Panc1 (cell line): ENCODE measurements around the gene PAPPA. TPM values are rescaled to one million over a fixed set of nuclear protein-coding genes. Genes with fewer than 3 reads are reported as not detected.

Source experiments
- ATAC-seq: fragments of 200-7000 bp; cut with Tn5 transposase; 2 replicates; pipeline ENCODE4 v1.9.1; 2020; ENCODE audit warnings: mild to moderate bottlenecking, moderate library complexity
- BruUV-seq: library from RNA; stranded (reverse); fragments of 400-500 nt; replicated peaks from 2 replicates; lab custom pipeline; 2021; lab: Mats Ljungman, UMichigan
- CTCF ChIA-PET: fragments of 300-600 bp; sonication (Branson Sonifier 250); formaldehyde crosslinking; loops from one replicate; lab custom pipeline; 2022; ENCODE audit warnings: antibody characterized with exemption; lab: Charles Lee
- POLR2A ChIA-PET: fragments of 300-600 bp; sonication (Branson Sonifier 250); formaldehyde crosslinking; loops from one replicate; lab custom pipeline; 2022; ENCODE audit warnings: antibody characterized with exemption; lab: Charles Lee
- DNase-seq: peaks from one replicate; pipeline ENCODE4 v3.0.0-alpha.2; 2010; ENCODE audit warnings: low read depth, low spot score
- H3K27ac ChIP-seq: 2 replicates; pipeline ENCODE4 v1.5.1; 2011; ENCODE audit warnings: mild to moderate bottlenecking, low read length, inconsistent platforms
- H3K27me3 ChIP-seq: fragments of 200-500 bp; sonication (Bioruptor generic); 2 replicates; pipeline ENCODE4 v1.6.0; 2014; ENCODE audit warnings: low read length, inconsistent platforms; ENCODE audit not compliant: control insufficient read depth, insufficient read depth
- H3K36me3 ChIP-seq: fragments of 200-500 bp; sonication (Bioruptor generic); 2 replicates; pipeline ENCODE4 v1.5.1; 2014; ENCODE audit warnings: inconsistent platforms, mild to moderate bottlenecking, low read length, moderate library complexity; ENCODE audit not compliant: control insufficient read depth, insufficient read depth
- H3K4me1 ChIP-seq: 2 replicates; pipeline ENCODE4 v1.5.1; 2011; ENCODE audit warnings: inconsistent platforms, mild to moderate bottlenecking, low read length, moderate library complexity; ENCODE audit not compliant: control insufficient read depth, insufficient read depth
- H3K4me3 ChIP-seq, 2 experiments: 2 replicates each; pipeline ENCODE4 v1.5.1; 2011 to 2012; ENCODE audit warnings: low read depth in 2 of 2, low read length in 2 of 2, mild to moderate bottlenecking in 2 of 2, inconsistent platforms in 1 of 2, moderate library complexity in 1 of 2
- H3K9me3 ChIP-seq: fragments of 200-500 bp; sonication (Bioruptor generic); 2 replicates; pipeline ENCODE4 v1.5.1; 2014; ENCODE audit warnings: low read depth, mild to moderate bottlenecking, inconsistent platforms, low read length, moderate library complexity; ENCODE audit not compliant: control insufficient read depth, insufficient read depth
- CTCF ChIP-seq: fragments of 450-650 bp; IDR thresholded peaks from 2 replicates; pipeline ENCODE4 v1.5.1; 2017; ENCODE audit warnings: mild to moderate bottlenecking
- POLR2AphosphoS5 ChIP-seq: IDR thresholded peaks from 2 replicates; pipeline ENCODE4 v1.6.1; 2012; ENCODE audit warnings: mild to moderate bottlenecking, low read depth, low read length, moderate library complexity
- REST ChIP-seq, 2 experiments: IDR thresholded peaks; 2 replicates each; pipeline ENCODE4 v1.6.1; 2011 to 2012; ENCODE audit warnings: low read depth in 2 of 2, control low read depth in 1 of 2, low read length in 1 of 2, mild to moderate bottlenecking in 1 of 2, moderate library complexity in 1 of 2; ENCODE audit not compliant: insufficient read depth in 1 of 2
- SIN3A ChIP-seq: IDR thresholded peaks from 2 replicates; pipeline ENCODE4 v1.6.1; 2012; ENCODE audit warnings: low read depth, mild to moderate bottlenecking, low read length, moderate library complexity, borderline replicate concordance; ENCODE audit not compliant: insufficient read depth
- TCF7L2 ChIP-seq: IDR thresholded peaks from 2 replicates; pipeline ENCODE4 v1.6.1; 2011; ENCODE audit warnings: mild to moderate bottlenecking, low read depth, low read length, inconsistent platforms
- in situ Hi-C: cut with HindIII; loops from 2 replicates; pipeline ENCODE4 v1.10.0; 2016; ENCODE audit warnings: low sequenced_read_pairs, low pct_unique_long_range_greater_than_20kb
- intact Hi-C: fragments of 100-400 bp; cut with micrococcal nuclease; formaldehyde crosslinking; loops from one replicate; pipeline ENCODE4 v1.10.0; 2022; ENCODE audit not compliant: unreplicated experiment
- total RNA-seq: library from RNA; stranded (reverse); gene quantifications from one replicate; pipeline ENCODE4 v1.2.1, GENCODE V29; 2021; ENCODE audit not compliant: unreplicated experiment

Gene PAPPA
- total RNA-seq, 1 experiment from 2014 or later, result 1.2 TPM

GRCh38 chr9:116419181-116419580 lies 265.6 kb downstream of the PAPPA start:
- in situ Hi-C loops, result no loop called here
- ATAC-seq (no peak), DNase-seq (no peak)
- no peaks in the 10 kb centered on the region for H3K9me3 ChIP-seq
- H3K4me1 ChIP-seq, result no peaks in the 10 kb centered on the region
- POLR2A ChIA-PET, result no interaction called here
- intact Hi-C loops, result no loop called here
- H3K27me3 ChIP-seq, result no peaks in the 10 kb centered on the region
- H3K4me3 ChIP-seq, result no peak overlapping the region
- CTCF ChIA-PET, result no interaction called here
- TF ChIP-seq TCF7L2 (no peak), SIN3A (no peak), POLR2AphosphoS5 (no peak), CTCF (no peak), REST (IDR thresholded peaks at IDR 0.05; ENCODE audit: insufficient read depth in 1 of 2, low read depth in 2 of 2, low read length in 1 of 2) (no peak)
- BruUV-seq, result no TSS peak
- no peaks in the 10 kb centered on the region for H3K36me3 ChIP-seq
- no peak overlapping the region for H3K27ac ChIP-seq

- CTCF ChIA-PET, result no interaction called here
- no peaks in the 10 kb centered on the region for H3K9me3 ChIP-seq
Observed at GRCh38 chr9:116420993-116421538, 267.5 kb downstream of the PAPPA start.

More at GRCh38 chr9:116420993-116421538, 267.5 kb downstream of the PAPPA start:
- BruUV-seq, result no TSS peak
- Histone ChIP-seq H3K27ac (no peak overlapping the region), H3K4me3 (no peak overlapping the region), H3K36me3 (no peaks in the 10 kb centered on the region), H3K27me3 (no peaks in the 10 kb centered on the region), H3K4me1 (no peaks in the 10 kb centered on the region)
- in situ Hi-C loops, result no loop called here
- DNase-seq, result no peak
- no peak for ATAC-seq
- POLR2A ChIA-PET, result no interaction called here
- no peak for TF ChIP-seq POLR2AphosphoS5
- TF ChIP-seq SIN3A, result no peak
- no peak for TF ChIP-seq CTCF
- TF ChIP-seq REST (IDR thresholded peaks at IDR 0.05; ENCODE audit: insufficient read depth in 1 of 2, low read depth in 2 of 2, low read length in 1 of 2), result no peak
- intact Hi-C loops, result no loop called here
